Activated naive CD8-positive, alpha-beta T cell treated with anti-CD3 and anti-CD28 coated beads, Interleukin-2, amount 50 U/mL, for 16 hours (primary cell): Measurements from ENCODE around the gene FBXO17.
"Not testable (repeated sequence)": the region's sequence is repeated elsewhere in the genome, so short reads cannot be mapped to it uniquely, and the experiment has no call there.

ENCODE experiments used
- DNase-seq: peaks from one replicate; pipeline ENCODE4 v3.0.0-alpha.2; 2020; ENCODE audit warnings: low read depth, low spot score

The FBXO17 gene

GRCh38 chr19:38975214-38975860 lies at the start of gene FBXO17:
Gene FBXO17, minus strand, starts transcription at chr19:38975742. Its CDS starts 25,423 bp downstream, at chr19:38950319.
- DNase-seq: no peak

DNA sequence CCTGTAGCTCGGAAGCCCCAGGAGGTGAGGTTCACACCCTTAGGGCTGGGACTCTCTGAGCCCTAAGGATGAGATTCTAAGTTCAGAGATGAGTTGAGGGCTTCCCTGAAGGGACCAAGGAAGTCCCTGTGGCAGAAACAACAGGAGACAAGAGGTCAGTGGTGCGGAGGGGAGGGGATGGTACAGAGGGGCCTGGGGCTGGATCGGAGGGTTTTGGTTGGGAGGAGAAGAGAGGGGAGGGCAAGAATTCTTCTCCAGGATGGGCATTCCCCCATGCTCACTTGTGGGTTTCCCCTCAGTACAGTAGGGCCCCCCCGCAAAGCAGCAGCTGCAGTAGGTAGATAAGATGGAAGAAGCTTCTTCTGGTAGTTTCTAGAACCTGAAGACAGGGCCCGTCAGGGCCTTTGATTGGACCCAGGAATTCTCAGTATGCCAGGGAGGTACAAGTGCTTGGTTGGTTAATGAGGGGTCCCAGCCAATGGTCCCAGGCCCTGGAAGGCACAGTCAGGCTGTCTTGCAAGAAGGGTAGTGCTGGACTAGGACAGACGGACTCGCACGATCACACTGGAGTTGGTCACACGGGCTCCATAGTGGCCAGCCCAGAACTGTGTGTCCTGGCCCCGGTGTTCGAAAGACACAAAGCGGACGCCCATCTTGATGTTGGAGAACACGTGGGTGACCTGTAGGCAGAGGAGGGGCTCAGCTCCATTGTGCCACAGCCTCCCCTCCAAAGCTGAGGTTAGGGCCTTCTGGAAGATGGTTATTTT lies 49.5 kb upstream of the FBXO17 start:
- DNase-seq: no peak

DNA sequence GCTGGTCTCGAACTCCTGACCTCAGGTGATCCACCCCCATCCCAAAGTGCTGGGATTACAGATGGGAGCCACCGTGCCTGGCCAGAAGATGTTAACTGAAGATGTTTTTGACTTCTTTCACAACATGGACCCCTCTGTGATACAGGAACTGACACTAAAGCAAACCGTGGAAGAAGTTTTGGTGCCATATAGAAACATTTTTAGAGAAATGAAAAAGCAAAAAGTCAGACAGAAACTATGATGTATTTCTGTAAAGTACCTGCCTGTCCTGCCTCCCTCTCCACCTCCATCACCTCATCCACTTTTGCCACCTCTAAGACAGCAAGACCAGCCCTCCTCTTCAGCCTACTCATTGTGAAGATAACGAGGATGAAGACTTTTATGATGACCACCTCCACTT lies 45.5 kb upstream of the FBXO17 start:
- DNase-seq: no peak

- no peak for DNase-seq
These were observed 42.1 kb upstream of the FBXO17 start for GRCh38 chr19:39017646-39018045.

GRCh38 chr19:39017026-39017425 lies 41.5 kb upstream of the FBXO17 start:
- DNase-seq: no peak

- DNase-seq: no peak
These were observed 38.5 kb upstream of the FBXO17 start for GRCh38 chr19:39014037-39014436.

GRCh38 chr19:39009001-39009400 lies 33.5 kb upstream of the FBXO17 start:
- no peak for DNase-seq

DNA sequence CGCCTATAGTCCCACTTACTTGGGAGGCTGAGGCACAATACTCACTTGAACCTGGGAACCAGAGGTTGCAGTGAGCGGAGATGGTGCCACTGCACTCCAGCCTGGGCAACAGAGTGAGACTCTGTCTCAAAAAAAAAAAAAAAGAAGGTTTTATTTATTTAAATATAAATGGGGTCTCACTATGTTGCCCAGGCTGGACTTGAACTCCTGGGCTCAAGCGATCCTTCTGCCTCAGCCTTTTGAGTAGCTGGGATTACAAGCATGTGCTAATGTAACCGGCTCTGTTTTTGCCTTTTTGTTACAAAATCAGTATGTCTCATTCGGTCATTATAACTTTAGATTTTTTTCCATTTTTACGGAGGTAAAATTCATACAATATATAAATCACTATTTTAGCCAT lies 32.6 kb upstream of the FBXO17 start:
- DNase-seq: no peak

GRCh38 chr19:39007096-39007495 lies 31.6 kb upstream of the FBXO17 start:
- no peak for DNase-seq

- no peak for DNase-seq
These were observed 28.9 kb upstream of the FBXO17 start for GRCh38 chr19:39004403-39004802.

GRCh38 chr19:39003796-39004195 lies 28.3 kb upstream of the FBXO17 start:
- no peak for DNase-seq

DNA sequence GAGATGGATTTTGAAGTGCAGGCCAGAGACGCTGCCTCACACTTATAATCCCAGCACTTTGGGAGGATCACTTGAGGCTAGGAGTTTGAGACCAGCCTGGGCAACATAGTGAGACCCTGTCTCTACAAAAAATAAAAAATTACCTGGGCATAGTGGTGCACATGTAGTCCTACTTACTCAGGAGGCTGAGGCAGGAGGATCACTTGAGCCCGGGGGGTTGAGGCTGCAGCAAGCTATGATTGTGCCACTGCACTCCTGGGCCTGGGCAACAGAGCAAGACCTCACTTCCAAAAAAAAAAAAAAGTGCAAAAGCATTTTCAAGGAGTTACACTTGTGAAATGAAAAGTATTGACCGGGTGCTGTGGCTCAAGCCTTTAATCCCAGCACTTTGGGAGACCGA lies 27.6 kb upstream of the FBXO17 start:
- DNase-seq: no peak

- no peak for DNase-seq
These were observed 25.5 kb upstream of the FBXO17 start for GRCh38 chr19:39001041-39001440.

GRCh38 chr19:38997576-38997975 lies 22.0 kb upstream of the FBXO17 start:
- not testable (repeated sequence) for DNase-seq

DNA sequence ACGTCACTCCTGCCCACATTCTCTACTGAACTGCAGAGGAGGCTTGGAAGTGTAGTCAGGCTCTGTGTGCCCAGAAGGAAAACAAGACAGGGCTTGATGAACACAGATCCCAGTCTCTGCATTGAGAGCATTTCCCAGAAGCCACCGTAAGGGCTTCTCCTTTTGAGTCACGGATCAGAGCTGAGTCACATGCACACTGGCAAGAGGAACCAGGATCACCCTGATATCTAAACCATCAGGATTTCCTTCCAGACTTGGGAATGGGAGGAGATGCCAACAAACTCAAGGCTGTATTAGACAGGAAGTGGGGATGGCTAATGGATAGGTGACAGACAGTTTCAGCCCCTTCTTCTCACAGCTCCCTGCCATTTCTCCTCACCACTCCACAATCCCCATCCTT lies 17.7 kb upstream of the FBXO17 start:
- DNase-seq: no peak

- DNase-seq: no peak
These were observed 15.6 kb upstream of the FBXO17 start for GRCh38 chr19:38990949-38991697.

GRCh38 chr19:38989614-38990013 lies 14.1 kb upstream of the FBXO17 start:
- DNase-seq: not testable (repeated sequence)

DNA sequence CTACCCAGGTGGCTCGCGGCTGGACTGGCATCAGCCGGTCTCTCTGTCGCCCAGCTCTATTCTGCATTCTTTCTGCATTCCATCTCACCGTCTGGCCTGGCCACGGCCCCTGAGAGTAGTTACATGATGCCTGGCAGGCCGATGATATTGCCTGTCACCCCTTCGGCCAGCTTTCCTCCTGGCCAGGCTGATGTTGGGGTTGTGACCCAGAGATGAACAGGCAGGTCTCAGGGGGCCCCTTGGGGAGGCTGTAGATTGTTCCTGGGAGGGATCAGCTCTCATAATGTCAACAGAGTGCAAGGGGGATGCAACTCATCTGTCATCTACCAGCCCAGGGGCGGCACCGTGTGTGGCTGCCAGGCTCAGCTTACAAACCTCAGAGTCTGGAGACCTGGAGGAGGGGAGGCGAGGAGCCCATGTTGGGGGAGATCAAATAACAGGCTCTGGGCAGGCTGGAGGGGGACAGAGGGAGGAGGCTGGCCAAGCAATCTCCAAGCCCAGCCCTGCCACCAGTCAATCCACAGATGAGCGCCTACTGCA lies 13.6 kb upstream of the FBXO17 start:
- no peak for DNase-seq

DNA sequence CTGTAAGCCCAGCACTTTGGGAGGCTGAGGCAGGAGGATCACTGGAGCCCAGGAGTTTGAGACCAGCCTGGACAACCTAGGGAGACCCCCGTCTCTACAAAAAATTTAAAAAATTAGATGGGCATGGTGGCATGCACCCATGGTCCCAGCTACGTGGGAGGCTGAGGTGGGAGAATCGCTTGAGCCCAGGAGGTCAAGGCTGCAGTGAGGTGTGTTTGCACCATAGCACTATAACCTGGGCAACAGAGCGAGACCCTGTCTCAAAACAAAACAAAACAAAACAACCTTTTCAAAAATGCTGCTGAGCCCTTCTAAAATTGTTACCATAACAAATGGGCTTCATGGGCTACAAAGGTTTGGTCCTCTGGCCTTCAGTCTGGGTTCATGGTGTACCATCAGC lies 13.1 kb upstream of the FBXO17 start:
- not testable (repeated sequence) for DNase-seq

DNA sequence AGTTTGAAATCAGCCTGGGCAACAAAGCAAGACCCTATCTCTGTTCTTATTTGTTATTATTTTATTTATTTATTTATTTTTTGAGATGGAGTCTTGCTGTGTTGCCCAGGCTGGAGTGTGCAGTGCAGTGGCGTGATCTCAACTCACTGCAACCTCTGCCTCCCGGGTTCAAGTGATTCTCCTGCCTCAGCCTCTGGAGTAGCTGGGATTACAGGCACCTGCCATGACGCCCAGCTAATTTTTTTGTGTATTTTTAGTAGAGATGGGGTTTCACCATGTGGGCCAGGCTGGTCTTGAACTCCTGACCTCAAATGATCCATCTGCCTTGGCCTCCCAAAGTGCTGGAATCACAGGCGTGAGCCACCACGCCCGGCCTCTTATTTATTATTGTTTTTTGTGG lies 12.2 kb upstream of the FBXO17 start:
- not testable (repeated sequence) for DNase-seq

- DNase-seq: no peak
These were observed 9.7 kb upstream of the FBXO17 start for GRCh38 chr19:38985262-38985661.
